Cardiac muscle cell (in vitro differentiated cells and primary cell): ENCODE data around the gene FAM241A. TPM values are rescaled to one million over a fixed set of nuclear protein-coding genes. Genes with fewer than 3 reads are reported as not detected.

Experiments used
- DNase-seq, 2 donors: peaks; one replicate each; pipeline versions ENCODE4 v3.0.0 to v3.0.0-alpha.2; 2010 to 2017; ENCODE audit warnings: low read depth in 1 of 2, low spot score in 1 of 2
- H3K27ac ChIP-seq: fragments of 200-600 bp; sonication (generic); 2 replicates; pipeline ENCODE4 v1.5.1; 2016
- H3K27me3 ChIP-seq: fragments of 200-600 bp; sonication (generic); 2 replicates; pipeline ENCODE4 v1.6.0; 2016; ENCODE audit warnings: control low read depth
- H3K36me3 ChIP-seq: fragments of 200-600 bp; sonication (generic); 2 replicates; pipeline ENCODE4 v1.5.1; 2016; ENCODE audit warnings: control low read depth
- H3K4me1 ChIP-seq: fragments of 200-600 bp; sonication (generic); 2 replicates; pipeline ENCODE4 v1.8.1; 2017; ENCODE audit warnings: low read depth, mild to moderate bottlenecking, mixed run types
- H3K4me3 ChIP-seq: fragments of 200-600 bp; sonication (generic); 2 replicates; pipeline ENCODE4 v1.5.1; 2016; ENCODE audit warnings: mild to moderate bottlenecking
- H3K9me3 ChIP-seq: fragments of 200-600 bp; sonication (generic); 2 replicates; pipeline ENCODE4 v1.5.1; 2017; ENCODE audit warnings: low read depth, mild to moderate bottlenecking, control low read depth
- CTCF ChIP-seq: IDR thresholded peaks from 2 replicates; pipeline ENCODE4 v1.5.1; 2012; ENCODE audit warnings: low read depth, mild to moderate bottlenecking, low read length
- polyA plus RNA-seq: library from polyadenylated mRNA; unstranded; fragments of >200 nt; fragmentation: Nextera tagmentation; extraction: Ambion mirVana; gene quantifications from 2 replicates; pipeline ENCODE4 v1.2.1, GENCODE V29; 2016
- total RNA-seq: library from RNA; depleted of rRNA; stranded (reverse); fragments of >200 nt; gene quantifications from 2 replicates; pipeline ENCODE4 v1.2.3, GENCODE V29; 2016

FAM241A gene
- total and polyA plus RNA-seq, 2 experiments from 2014 or later, result 2.3 to 4.3 TPM

DNA sequence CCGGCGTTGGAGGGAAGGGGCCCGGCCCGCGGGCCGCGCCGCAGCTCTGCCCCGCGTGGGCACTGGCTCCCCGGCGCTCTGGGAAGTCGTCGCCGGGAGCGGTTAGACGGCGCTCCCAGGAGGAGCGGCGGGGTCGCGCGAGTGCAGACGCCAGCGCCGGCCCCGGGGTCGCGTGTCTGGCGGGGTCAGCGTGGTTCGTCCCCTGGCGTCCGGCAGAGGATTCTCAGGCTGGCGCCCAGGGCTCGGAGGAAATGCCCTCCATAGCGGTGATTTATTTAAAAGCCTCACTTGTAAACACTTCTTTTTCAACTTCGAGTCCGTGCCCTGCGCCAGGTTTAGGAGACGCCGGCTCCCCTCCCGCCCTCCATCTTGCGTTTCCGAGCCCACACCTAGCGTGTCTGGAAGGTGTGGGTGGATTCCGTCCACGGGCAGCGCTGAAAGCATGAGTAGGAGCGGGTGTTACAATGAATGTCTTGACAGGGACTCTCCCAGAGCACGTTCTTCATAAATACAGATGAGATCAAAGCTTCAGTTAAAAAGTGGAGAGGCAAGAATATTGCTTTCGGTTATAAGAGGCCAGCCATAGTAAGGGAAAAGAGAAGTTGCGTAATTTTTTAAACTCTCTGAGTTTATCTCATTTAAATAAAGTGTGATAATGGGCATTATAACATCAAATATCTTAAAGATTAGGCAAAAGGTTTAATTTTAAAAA, 692 bp downstream of the FAM241A start:
- peak; percentile 54 to 71 for DNase-seq
- H3K36me3 ChIP-seq, result no peaks in the 10 kb centered on the region
- peak overlapping the region; percentile 59 for H3K4me3 ChIP-seq
- no peaks in the 10 kb centered on the region for H3K9me3 ChIP-seq
- H3K4me1 ChIP-seq, result no peaks in the 10 kb centered on the region
- TF ChIP-seq CTCF, result no peak
- H3K27ac ChIP-seq, result peak overlapping the region; percentile 15
- H3K27me3 ChIP-seq, result peaks cover 23% of the 10 kb centered on the region

- H3K36me3 ChIP-seq, result no peaks in the 10 kb centered on the region
- no peak for TF ChIP-seq CTCF
- H3K27me3 ChIP-seq, result peaks cover 23% of the 10 kb centered on the region
- no peak overlapping the region for H3K27ac ChIP-seq
- H3K4me1 ChIP-seq, result no peaks in the 10 kb centered on the region
- DNase-seq, result no peak
- H3K4me3 ChIP-seq, result peak overlapping the region; percentile 59
- H3K9me3 ChIP-seq, result no peaks in the 10 kb centered on the region
Measured at GRCh38 chr4:112146502-112146813, 1.2 kb downstream of the FAM241A start.

- Histone ChIP-seq H3K4me1 (no peaks in the 10 kb centered on the region), H3K27me3 (peaks cover 23% of the 10 kb centered on the region)
- TF ChIP-seq CTCF, result no peak
Measured at GRCh38 chr4:112147697-112148096, 2.4 kb downstream of the FAM241A start.

DNA sequence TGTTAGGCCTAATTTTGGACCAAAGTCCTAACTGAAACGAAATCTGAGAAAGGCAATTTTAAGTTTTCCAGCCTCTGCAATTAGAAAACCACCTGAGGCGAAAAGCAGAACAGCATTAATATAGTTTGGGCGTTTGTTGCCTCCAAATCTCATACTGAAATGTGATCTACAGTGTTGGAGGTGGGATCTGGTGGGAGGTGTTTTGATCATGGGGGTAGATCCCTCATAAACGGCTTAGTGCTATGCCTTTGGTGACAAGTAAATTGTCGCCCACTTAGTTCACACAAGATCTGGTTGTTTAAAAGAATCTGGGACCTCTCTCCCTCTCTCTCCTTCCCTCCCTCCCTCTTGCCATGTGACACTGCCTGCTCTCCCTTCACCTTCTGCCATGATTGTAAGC, 5.7 kb downstream of the FAM241A start:
- H3K9me3 ChIP-seq, result no peaks in the 10 kb centered on the region
- no peaks in the 10 kb centered on the region for H3K36me3 ChIP-seq
- H3K4me1 ChIP-seq, result no peaks in the 10 kb centered on the region
- no peak for DNase-seq
- no peak overlapping the region for H3K4me3 ChIP-seq
- no peak overlapping the region for H3K27ac ChIP-seq
- no peak for TF ChIP-seq CTCF
- peaks cover 23% of the 10 kb centered on the region for H3K27me3 ChIP-seq

More at GRCh38 chr4:112147697-112148096, 2.4 kb downstream of the FAM241A start:
- no peaks in the 10 kb centered on the region for H3K9me3 ChIP-seq
- H3K4me3 ChIP-seq, result no peak overlapping the region
- no peaks in the 10 kb centered on the region for H3K36me3 ChIP-seq
- peak in 1 of 2 donors; percentile 49 for DNase-seq
- no peak overlapping the region for H3K27ac ChIP-seq

- H3K27me3 ChIP-seq, result peaks cover 9% of the 10 kb centered on the region
- DNase-seq, result no peak
- H3K4me1 ChIP-seq, result no peaks in the 10 kb centered on the region
- no peak for TF ChIP-seq CTCF
- no peak overlapping the region for H3K27ac ChIP-seq
- no peaks in the 10 kb centered on the region for H3K9me3 ChIP-seq
- no peaks in the 10 kb centered on the region for H3K36me3 ChIP-seq
- no peak overlapping the region for H3K4me3 ChIP-seq
Measured at GRCh38 chr4:112152521-112152920, 7.3 kb downstream of the FAM241A start.
